GM23338 (cell line): ENCODE measurements around the gene GSG1L. TPM values are rescaled to one million over a fixed set of nuclear protein-coding genes. Genes with fewer than 3 reads are reported as not detected.

Experiments used
- ATAC-seq: fragments of 200-7000 bp; cut with Tn5 transposase; 3 replicates; pipeline ENCODE4 v1.9.1; 2020
- DNase-seq: peaks from one replicate; pipeline ENCODE4 v3.0.0-alpha.2; 2015; ENCODE audit warnings: low spot score
- H2AFZ ChIP-seq: fragments of 200-600 bp; sonication (generic); 2 replicates; pipeline ENCODE4 v1.8.0; 2016; ENCODE audit warnings: antibody characterized with exemption, mild to moderate bottlenecking, moderate library complexity
- H3F3A ChIP-seq: fragments of 200-600 bp; sonication (generic); replicated peaks from 2 replicates; pipeline ENCODE4 v1.8.0; 2017; ENCODE audit warnings: antibody characterized with exemption, mixed run types, low read depth
- H3K27ac ChIP-seq: fragments of 200-600 bp; sonication (generic); 2 replicates; pipeline ENCODE4 v1.6.1; 2016; ENCODE audit warnings: low read depth
- H3K27me3 ChIP-seq: fragments of 200-600 bp; sonication (generic); 2 replicates; pipeline ENCODE4 v1.8.0; 2016; ENCODE audit warnings: mild to moderate bottlenecking, mixed run types, moderate library complexity; ENCODE audit not compliant: insufficient read depth
- H3K36me3 ChIP-seq: fragments of 200-600 bp; sonication (generic); 2 replicates; pipeline ENCODE4 v1.8.0; 2016; ENCODE audit warnings: mild to moderate bottlenecking; ENCODE audit not compliant: insufficient read depth
- H3K4me1 ChIP-seq: fragments of 200-600 bp; sonication (generic); 2 replicates; pipeline ENCODE4 v1.8.0; 2016; ENCODE audit warnings: mild to moderate bottlenecking, moderate library complexity; ENCODE audit not compliant: insufficient read depth
- H3K4me2 ChIP-seq: fragments of 200-600 bp; sonication (generic); 2 replicates; pipeline ENCODE4 v1.7.1; 2017; ENCODE audit warnings: mixed run types
- H3K4me3 ChIP-seq: fragments of 200-600 bp; sonication (generic); 2 replicates; pipeline ENCODE4 v1.6.1; 2016; ENCODE audit warnings: mixed run types
- H3K79me2 ChIP-seq: fragments of 200-600 bp; sonication (generic); replicated peaks from 2 replicates; pipeline ENCODE4 v1.8.0; 2017; ENCODE audit warnings: mild to moderate bottlenecking; ENCODE audit not compliant: insufficient read depth
- H3K9me2 ChIP-seq: fragments of 200-600 bp; sonication (generic); 2 replicates; pipeline ENCODE4 v1.8.0; 2017; ENCODE audit not compliant: insufficient read depth
- H4K20me1 ChIP-seq: fragments of 200-600 bp; sonication (generic); replicated peaks from 2 replicates; pipeline ENCODE4 v1.8.0; 2017; ENCODE audit warnings: mild to moderate bottlenecking; ENCODE audit not compliant: insufficient read depth
- H3K27ac Mint-ChIP-seq: 2 replicates; pipeline ENCODE4 v1.8.0; 2020; ENCODE audit warnings: inconsistent platforms, mild to moderate bottlenecking, moderate library complexity, mixed read lengths
- H3K27me3 Mint-ChIP-seq: 3 replicates; pipeline ENCODE4 v1.8.0; 2022; ENCODE audit warnings: low read depth, mild to moderate bottlenecking, moderate library complexity, mixed read lengths, inconsistent platforms; ENCODE audit not compliant: insufficient read depth, poor library complexity
- H3K36me3 Mint-ChIP-seq: 3 replicates; pipeline ENCODE4 v1.8.0; 2021; ENCODE audit warnings: low read depth, mild to moderate bottlenecking, inconsistent platforms, moderate library complexity, mixed read lengths
- H3K4me1 Mint-ChIP-seq: 3 replicates; pipeline ENCODE4 v1.8.0; 2020; ENCODE audit warnings: mild to moderate bottlenecking, inconsistent platforms, mixed read lengths
- H3K4me3 Mint-ChIP-seq: 3 replicates; pipeline ENCODE4 v1.8.0; 2021; ENCODE audit warnings: moderate library complexity, mild to moderate bottlenecking, inconsistent platforms, mixed read lengths
- H3K9me3 Mint-ChIP-seq: 3 replicates; pipeline ENCODE4 v1.8.0; 2020; ENCODE audit warnings: moderate library complexity, mild to moderate bottlenecking, inconsistent platforms, mixed read lengths
- CREB1 ChIP-seq: fragments of 250-450 bp; sonication (Bioruptor Pico); IDR thresholded peaks from 2 replicates; pipeline ENCODE4 v1.5.0; 2020; ENCODE audit warnings: low read depth, mild to moderate bottlenecking, moderate library complexity
- EZH2 ChIP-seq: fragments of 200-600 bp; sonication (generic); IDR thresholded peaks from one replicate; pipeline ENCODE4 v1.8.0; 2017; ENCODE audit warnings: antibody characterized with exemption, mild to moderate bottlenecking, low read depth; ENCODE audit not compliant: unreplicated experiment
- EZH2phosphoT487 ChIP-seq: fragments of 200-600 bp; sonication (generic); IDR thresholded peaks from one replicate; pipeline ENCODE4 v1.8.1; 2018; ENCODE audit warnings: antibody characterized with exemption; ENCODE audit not compliant: unreplicated experiment
- JUNB ChIP-seq: IDR thresholded peaks from one replicate; pipeline ENCODE4 v1.6.1; 2016; ENCODE audit warnings: antibody characterized with exemption; ENCODE audit not compliant: unreplicated experiment
- NANOG ChIP-seq: IDR thresholded peaks from 2 replicates; pipeline ENCODE4 v1.6.1; 2016; ENCODE audit warnings: antibody characterized with exemption, borderline replicate concordance
- POLR2AphosphoS5 ChIP-seq: IDR thresholded peaks from 2 replicates; pipeline ENCODE4 v1.6.1; 2016; ENCODE audit warnings: antibody characterized with exemption, low read depth
- STAT1 ChIP-seq: IDR thresholded peaks from one replicate; pipeline ENCODE4 v1.6.1; 2016; ENCODE audit warnings: antibody characterized with exemption; ENCODE audit not compliant: unreplicated experiment
- ZNF114 ChIP-seq: fragments of 250-450 bp; sonication (Bioruptor Pico); IDR thresholded peaks from 2 replicates; pipeline ENCODE4 v1.5.0; 2020; ENCODE audit warnings: mild to moderate bottlenecking, moderate library complexity
- ZNF331 ChIP-seq: fragments of 250-450 bp; sonication (Bioruptor Pico); IDR thresholded peaks from 2 replicates; pipeline ENCODE4 v1.5.0; 2020; ENCODE audit warnings: low read depth, mild to moderate bottlenecking, moderate library complexity
- polyA plus RNA-seq: library from polyadenylated mRNA; unstranded; fragments of >200 nt; fragmentation: Nextera tagmentation; extraction: Ambion mirVana; gene quantifications from 2 replicates; pipeline ENCODE4 v1.2.1, GENCODE V29; 2016
- total RNA-seq: library from RNA; depleted of rRNA; stranded (reverse); fragments of >200 nt; shearing (Covaris generic); gene quantifications from 2 replicates; pipeline ENCODE4 v1.2.3, GENCODE V29; 2014
- TF ChIP-seq, protein P1 (sequence below), 2 experiments: fragments of 200-600 bp in 1 of 2; sonication (generic) in 1 of 2; conservative IDR thresholded peaks; 2 replicates each; pipeline versions ENCODE4 v1.5.1 to v1.6.1; 2016 to 2017; ENCODE audit warnings: antibody characterized with exemption in 2 of 2, low read depth in 2 of 2, mild to moderate bottlenecking in 2 of 2, moderate library complexity in 1 of 2
- TF ChIP-seq, protein P2 (sequence below): fragments of 250-450 bp; sonication (Bioruptor Pico); IDR thresholded peaks from 2 replicates; pipeline ENCODE4 v1.5.0; 2020; ENCODE audit warnings: mild to moderate bottlenecking, moderate library complexity
- TF ChIP-seq, protein P3 (sequence below): IDR thresholded peaks from one replicate; pipeline ENCODE4 v1.6.1; 2018; ENCODE audit warnings: antibody characterized with exemption; ENCODE audit not compliant: unreplicated experiment
- TF ChIP-seq, protein P4 (sequence below): IDR thresholded peaks from 2 replicates; pipeline ENCODE4 v1.6.1; 2016; ENCODE audit warnings: antibody characterized with exemption

The GSG1L gene
- total and polyA plus RNA-seq, 2 experiments from 2014 or later, result 0.36 to 0.63 TPM

DNA sequence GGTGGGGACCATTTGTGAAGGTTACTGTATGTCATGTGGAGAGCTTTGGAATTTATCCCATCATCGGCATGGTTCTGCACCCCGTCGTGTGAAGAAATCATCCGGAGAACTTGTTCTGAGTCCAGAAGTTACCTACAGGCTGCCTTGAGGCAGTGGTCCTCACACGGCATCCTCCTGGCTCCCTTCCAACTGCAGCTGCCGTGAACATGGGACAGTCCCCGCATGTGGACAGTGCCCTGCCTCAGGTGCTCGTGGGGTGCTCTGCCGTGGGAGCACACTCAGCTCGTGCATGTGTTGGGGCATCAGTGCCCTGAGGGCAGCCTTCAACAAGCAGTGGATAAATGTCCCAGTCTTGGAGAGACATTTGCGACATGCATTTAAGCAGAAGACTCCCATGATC, 324.9 kb downstream of the GSG1L start:
- no peak overlapping the region for H3K4me3 Mint-ChIP-seq
- H3F3A ChIP-seq, result no peaks in the 10 kb centered on the region

More for the DNA sequence above, 324.9 kb downstream of the GSG1L start:
- Histone ChIP-seq H2AFZ (no peak overlapping the region), H3K4me3 (no peak overlapping the region), H3K27ac (no peak overlapping the region), H3K9me2 (no peaks in the 10 kb centered on the region), H3K4me1 (no peaks in the 10 kb centered on the region), H3K4me2 (no peak overlapping the region), H4K20me1 (no peaks in the 10 kb centered on the region; the same call in 1 of the 2 replicates), H3K27me3 (no peaks in the 10 kb centered on the region), H3K79me2 (no peaks in the 10 kb centered on the region), H3K36me3 (no peaks in the 10 kb centered on the region)
- no peak for DNase-seq
- Mint-ChIP-seq H3K9me3 (no peaks in the 10 kb centered on the region), H3K27ac (no peak overlapping the region), H3K27me3 (peaks cover 6% of the 10 kb centered on the region), H3K4me1 (no peaks in the 10 kb centered on the region), H3K36me3 (peaks cover 3% of the 10 kb centered on the region; the same call in 1 of the 3 replicates)
- ATAC-seq, result no peak
- TF ChIP-seq EZH2 (no peak), JUNB (no peak), ZNF114 (no peak), POLR2AphosphoS5 (no peak), NANOG (no peak), STAT1 (no peak), ZNF331 (CRISPR knock-in tag) (no peak), CREB1 (no peak), EZH2phosphoT487 (no peak)
- TF ChIP-seq, protein P1, sequence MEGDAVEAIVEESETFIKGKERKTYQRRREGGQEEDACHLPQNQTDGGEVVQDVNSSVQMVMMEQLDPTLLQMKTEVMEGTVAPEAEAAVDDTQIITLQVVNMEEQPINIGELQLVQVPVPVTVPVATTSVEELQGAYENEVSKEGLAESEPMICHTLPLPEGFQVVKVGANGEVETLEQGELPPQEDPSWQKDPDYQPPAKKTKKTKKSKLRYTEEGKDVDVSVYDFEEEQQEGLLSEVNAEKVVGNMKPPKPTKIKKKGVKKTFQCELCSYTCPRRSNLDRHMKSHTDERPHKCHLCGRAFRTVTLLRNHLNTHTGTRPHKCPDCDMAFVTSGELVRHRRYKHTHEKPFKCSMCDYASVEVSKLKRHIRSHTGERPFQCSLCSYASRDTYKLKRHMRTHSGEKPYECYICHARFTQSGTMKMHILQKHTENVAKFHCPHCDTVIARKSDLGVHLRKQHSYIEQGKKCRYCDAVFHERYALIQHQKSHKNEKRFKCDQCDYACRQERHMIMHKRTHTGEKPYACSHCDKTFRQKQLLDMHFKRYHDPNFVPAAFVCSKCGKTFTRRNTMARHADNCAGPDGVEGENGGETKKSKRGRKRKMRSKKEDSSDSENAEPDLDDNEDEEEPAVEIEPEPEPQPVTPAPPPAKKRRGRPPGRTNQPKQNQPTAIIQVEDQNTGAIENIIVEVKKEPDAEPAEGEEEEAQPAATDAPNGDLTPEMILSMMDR (conservative IDR thresholded peaks at IDR 0.05; ENCODE audit: low read depth in 2 of 2), result no peak
- TF ChIP-seq, protein P2, sequence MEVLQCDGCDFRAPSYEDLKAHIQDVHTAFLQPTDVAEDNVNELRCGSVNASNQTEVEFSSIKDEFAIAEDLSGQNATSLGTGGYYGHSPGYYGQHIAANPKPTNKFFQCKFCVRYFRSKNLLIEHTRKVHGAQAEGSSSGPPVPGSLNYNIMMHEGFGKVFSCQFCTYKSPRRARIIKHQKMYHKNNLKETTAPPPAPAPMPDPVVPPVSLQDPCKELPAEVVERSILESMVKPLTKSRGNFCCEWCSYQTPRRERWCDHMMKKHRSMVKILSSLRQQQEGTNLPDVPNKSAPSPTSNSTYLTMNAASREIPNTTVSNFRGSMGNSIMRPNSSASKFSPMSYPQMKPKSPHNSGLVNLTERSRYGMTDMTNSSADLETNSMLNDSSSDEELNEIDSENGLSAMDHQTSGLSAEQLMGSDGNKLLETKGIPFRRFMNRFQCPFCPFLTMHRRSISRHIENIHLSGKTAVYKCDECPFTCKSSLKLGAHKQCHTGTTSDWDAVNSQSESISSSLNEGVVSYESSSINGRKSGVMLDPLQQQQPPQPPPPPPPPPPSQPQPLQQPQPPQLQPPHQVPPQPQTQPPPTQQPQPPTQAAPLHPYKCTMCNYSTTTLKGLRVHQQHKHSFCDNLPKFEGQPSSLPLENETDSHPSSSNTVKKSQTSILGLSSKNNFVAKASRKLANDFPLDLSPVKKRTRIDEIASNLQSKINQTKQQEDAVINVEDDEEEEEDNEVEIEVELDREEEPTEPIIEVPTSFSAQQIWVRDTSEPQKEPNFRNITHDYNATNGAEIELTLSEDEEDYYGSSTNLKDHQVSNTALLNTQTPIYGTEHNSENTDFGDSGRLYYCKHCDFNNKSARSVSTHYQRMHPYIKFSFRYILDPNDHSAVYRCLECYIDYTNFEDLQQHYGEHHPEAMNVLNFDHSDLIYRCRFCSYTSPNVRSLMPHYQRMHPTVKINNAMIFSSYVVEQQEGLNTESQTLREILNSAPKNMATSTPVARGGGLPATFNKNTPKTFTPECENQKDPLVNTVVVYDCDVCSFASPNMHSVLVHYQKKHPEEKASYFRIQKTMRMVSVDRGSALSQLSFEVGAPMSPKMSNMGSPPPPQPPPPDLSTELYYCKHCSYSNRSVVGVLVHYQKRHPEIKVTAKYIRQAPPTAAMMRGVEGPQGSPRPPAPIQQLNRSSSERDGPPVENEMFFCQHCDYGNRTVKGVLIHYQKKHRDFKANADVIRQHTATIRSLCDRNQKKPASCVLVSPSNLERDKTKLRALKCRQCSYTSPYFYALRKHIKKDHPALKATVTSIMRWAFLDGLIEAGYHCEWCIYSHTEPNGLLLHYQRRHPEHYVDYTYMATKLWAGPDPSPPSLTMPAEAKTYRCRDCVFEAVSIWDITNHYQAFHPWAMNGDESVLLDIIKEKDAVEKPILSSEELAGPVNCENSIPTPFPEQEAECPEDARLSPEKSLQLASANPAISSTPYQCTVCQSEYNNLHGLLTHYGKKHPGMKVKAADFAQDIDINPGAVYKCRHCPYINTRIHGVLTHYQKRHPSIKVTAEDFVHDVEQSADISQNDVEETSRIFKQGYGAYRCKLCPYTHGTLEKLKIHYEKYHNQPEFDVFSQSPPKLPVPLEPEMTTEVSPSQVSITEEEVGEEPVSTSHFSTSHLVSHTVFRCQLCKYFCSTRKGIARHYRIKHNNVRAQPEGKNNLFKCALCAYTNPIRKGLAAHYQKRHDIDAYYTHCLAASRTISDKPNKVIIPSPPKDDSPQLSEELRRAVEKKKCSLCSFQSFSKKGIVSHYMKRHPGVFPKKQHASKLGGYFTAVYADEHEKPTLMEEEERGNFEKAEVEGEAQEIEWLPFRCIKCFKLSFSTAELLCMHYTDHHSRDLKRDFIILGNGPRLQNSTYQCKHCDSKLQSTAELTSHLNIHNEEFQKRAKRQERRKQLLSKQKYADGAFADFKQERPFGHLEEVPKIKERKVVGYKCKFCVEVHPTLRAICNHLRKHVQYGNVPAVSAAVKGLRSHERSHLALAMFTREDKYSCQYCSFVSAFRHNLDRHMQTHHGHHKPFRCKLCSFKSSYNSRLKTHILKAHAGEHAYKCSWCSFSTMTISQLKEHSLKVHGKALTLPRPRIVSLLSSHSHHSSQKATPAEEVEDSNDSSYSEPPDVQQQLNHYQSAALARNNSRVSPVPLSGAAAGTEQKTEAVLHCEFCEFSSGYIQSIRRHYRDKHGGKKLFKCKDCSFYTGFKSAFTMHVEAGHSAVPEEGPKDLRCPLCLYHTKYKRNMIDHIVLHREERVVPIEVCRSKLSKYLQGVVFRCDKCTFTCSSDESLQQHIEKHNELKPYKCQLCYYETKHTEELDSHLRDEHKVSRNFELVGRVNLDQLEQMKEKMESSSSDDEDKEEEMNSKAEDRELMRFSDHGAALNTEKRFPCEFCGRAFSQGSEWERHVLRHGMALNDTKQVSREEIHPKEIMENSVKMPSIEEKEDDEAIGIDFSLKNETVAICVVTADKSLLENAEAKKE, result no peak
- TF ChIP-seq, protein P3, sequence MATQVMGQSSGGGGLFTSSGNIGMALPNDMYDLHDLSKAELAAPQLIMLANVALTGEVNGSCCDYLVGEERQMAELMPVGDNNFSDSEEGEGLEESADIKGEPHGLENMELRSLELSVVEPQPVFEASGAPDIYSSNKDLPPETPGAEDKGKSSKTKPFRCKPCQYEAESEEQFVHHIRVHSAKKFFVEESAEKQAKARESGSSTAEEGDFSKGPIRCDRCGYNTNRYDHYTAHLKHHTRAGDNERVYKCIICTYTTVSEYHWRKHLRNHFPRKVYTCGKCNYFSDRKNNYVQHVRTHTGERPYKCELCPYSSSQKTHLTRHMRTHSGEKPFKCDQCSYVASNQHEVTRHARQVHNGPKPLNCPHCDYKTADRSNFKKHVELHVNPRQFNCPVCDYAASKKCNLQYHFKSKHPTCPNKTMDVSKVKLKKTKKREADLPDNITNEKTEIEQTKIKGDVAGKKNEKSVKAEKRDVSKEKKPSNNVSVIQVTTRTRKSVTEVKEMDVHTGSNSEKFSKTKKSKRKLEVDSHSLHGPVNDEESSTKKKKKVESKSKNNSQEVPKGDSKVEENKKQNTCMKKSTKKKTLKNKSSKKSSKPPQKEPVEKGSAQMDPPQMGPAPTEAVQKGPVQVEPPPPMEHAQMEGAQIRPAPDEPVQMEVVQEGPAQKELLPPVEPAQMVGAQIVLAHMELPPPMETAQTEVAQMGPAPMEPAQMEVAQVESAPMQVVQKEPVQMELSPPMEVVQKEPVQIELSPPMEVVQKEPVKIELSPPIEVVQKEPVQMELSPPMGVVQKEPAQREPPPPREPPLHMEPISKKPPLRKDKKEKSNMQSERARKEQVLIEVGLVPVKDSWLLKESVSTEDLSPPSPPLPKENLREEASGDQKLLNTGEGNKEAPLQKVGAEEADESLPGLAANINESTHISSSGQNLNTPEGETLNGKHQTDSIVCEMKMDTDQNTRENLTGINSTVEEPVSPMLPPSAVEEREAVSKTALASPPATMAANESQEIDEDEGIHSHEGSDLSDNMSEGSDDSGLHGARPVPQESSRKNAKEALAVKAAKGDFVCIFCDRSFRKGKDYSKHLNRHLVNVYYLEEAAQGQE, result no peak
- TF ChIP-seq, protein P4, sequence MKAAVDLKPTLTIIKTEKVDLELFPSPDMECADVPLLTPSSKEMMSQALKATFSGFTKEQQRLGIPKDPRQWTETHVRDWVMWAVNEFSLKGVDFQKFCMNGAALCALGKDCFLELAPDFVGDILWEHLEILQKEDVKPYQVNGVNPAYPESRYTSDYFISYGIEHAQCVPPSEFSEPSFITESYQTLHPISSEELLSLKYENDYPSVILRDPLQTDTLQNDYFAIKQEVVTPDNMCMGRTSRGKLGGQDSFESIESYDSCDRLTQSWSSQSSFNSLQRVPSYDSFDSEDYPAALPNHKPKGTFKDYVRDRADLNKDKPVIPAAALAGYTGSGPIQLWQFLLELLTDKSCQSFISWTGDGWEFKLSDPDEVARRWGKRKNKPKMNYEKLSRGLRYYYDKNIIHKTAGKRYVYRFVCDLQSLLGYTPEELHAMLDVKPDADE, result no peak
